ENCODE measurements around the gene CFP. TPM values are rescaled to one million over a fixed set of nuclear protein-coding genes. Genes with fewer than 3 reads are reported as not detected.

The CFP gene
- total and polyA plus RNA-seq, 2 donors (not counting 1 experiment from before 2014, with no cell fraction given), result 0.59 to 3.8 TPM

DNA sequence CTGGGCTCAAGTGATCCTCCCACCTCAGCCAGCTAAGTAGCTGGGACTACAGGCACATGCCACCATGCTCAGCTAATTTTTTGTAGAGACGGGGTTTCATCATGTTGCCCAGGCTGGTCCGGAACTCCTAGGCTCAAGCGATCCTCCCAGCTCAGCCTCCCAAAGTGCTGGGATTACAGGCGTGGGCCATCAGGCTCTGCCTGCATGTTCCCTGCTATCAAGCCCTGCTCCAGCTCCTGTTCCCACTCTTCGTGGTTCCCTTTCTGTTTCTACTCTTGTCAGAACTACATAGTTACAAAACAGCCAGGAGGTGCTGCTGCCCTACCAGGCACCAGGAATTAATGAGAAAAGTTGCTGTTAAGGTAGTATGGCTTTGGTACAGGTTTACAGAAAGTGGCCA lies 38.7 kb downstream of the CFP start:
- Histone ChIP-seq H3K9ac (ENCODE audit: low read length) (no peak overlapping the region), H3K9me3 (ENCODE audit: control extremely low read depth in 1 of 3, control insufficient read depth in 2 of 3, insufficient read depth in 1 of 3, low read length in 2 of 3) (no peaks in the 10 kb centered on the region), H3K4me3 (ENCODE audit: control extremely low read depth in 1 of 5, extremely low read depth in 1 of 5, insufficient read depth in 1 of 5, low read depth in 2 of 5, low read length in 4 of 5) (no peak overlapping the region), H3K4me1 (ENCODE audit: control insufficient read depth in 2 of 2, insufficient read depth in 2 of 2, low read length in 2 of 2) (no peaks in the 10 kb centered on the region), H4K20me1 (ENCODE audit: control insufficient read depth, insufficient read depth, low read length, poor library complexity, severe bottlenecking) (no peaks in the 10 kb centered on the region), H3K36me3 (replicated peaks in 1 of 2; ENCODE audit: control extremely low read depth in 1 of 2, control insufficient read depth in 1 of 2, extremely low read depth in 1 of 2, insufficient read depth in 2 of 2, low read length in 1 of 2) (no peaks in the 10 kb centered on the region), H3K27me3 (replicated peaks in 1 of 4; ENCODE audit: control extremely low read depth in 1 of 4, control insufficient read depth in 3 of 4, insufficient read depth in 4 of 4, low read length in 3 of 4) (no peaks in the 10 kb centered on the region), H2AFZ (ENCODE audit: insufficient read depth, low read depth, low read length, poor library complexity, severe bottlenecking) (no peak overlapping the region), H3K27ac (ENCODE audit: low read length in 2 of 2) (no peak overlapping the region), H3K4me2 (replicated peaks; ENCODE audit: low read depth, low read length, poor library complexity, severe bottlenecking) (no peak overlapping the region), H3K79me2 (ENCODE audit: control insufficient read depth, insufficient read depth, low read length) (no peaks in the 10 kb centered on the region)
- intact Hi-C loops (cut with micrococcal nuclease), result no loop called here
- ATAC-seq (ENCODE audit: low read depth), result no peak
- 86% methylated on average over 5 of the region's 5 CpGs for WGBS (ENCODE audit: insufficient coverage)
- TF ChIP-seq, protein P1, sequence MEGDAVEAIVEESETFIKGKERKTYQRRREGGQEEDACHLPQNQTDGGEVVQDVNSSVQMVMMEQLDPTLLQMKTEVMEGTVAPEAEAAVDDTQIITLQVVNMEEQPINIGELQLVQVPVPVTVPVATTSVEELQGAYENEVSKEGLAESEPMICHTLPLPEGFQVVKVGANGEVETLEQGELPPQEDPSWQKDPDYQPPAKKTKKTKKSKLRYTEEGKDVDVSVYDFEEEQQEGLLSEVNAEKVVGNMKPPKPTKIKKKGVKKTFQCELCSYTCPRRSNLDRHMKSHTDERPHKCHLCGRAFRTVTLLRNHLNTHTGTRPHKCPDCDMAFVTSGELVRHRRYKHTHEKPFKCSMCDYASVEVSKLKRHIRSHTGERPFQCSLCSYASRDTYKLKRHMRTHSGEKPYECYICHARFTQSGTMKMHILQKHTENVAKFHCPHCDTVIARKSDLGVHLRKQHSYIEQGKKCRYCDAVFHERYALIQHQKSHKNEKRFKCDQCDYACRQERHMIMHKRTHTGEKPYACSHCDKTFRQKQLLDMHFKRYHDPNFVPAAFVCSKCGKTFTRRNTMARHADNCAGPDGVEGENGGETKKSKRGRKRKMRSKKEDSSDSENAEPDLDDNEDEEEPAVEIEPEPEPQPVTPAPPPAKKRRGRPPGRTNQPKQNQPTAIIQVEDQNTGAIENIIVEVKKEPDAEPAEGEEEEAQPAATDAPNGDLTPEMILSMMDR (IDR thresholded peaks at IDR 0.05), result no peak
- no peak for TF ChIP-seq EZH2 (IDR thresholded peaks at IDR 0.05; ENCODE audit: borderline replicate concordance, insufficient read depth, low read depth, low read length, poor library complexity, severe bottlenecking)
- no peaks in the 10 kb centered on the region for H3K4me1 Mint-ChIP-seq
- H3K4me3 Mint-ChIP-seq, result no peak overlapping the region
- ChIA-PET CTCF (no interaction called here), POLR2A (no interaction called here)
- DNase-seq, result no peak
- H3K27me3 Mint-ChIP-seq, result no peaks in the 10 kb centered on the region
- H3K9me3 Mint-ChIP-seq (ENCODE audit: insufficient read depth), result no peaks in the 10 kb centered on the region
- H3K27ac Mint-ChIP-seq, result no peak overlapping the region

DNA sequence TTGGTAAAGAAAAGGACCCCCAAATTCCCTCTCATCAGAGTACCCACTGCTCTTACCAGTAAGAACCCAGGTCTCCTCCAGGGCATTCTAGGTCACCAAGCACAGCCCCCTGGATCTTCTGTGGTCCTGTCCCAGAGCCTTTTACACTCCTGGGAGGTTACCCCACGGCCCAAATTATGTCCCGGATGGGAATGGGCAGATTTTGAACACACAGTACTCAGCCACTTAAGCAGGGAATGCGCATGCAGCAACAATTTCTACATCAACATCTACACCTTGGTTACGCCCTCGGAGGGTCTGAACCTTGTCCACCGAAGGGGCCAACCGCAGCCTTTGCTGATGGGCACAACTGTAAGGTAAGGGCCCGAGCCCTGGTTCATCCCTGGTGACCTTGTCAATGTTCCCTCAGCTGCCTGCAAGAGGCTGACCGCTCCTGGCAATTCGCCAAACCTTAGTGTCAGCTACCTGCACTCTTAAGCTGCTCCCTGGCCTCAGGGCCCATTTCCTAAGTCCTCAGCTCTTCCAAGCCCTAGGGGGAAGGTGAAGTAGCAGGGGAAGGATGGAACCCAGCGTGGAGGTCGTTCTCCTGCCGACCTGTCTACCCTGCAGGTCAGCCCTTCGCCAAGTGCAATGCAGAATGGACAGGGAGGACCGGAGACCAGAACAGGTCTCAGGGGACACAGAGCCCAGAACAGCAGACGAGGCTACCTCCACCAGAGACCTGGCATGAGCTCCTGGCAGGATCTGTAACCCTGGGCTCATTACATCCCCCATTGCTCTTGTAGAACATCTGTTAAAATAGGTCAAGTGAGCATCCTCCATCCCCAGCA lies 41.6 kb downstream of the CFP start:
- Histone ChIP-seq H4K20me1 (ENCODE audit: control insufficient read depth, insufficient read depth, low read length, poor library complexity, severe bottlenecking) (no peaks in the 10 kb centered on the region), H3K27ac (ENCODE audit: low read length in 2 of 2) (no peak overlapping the region), H3K9me3 (ENCODE audit: control extremely low read depth in 1 of 3, control insufficient read depth in 2 of 3, insufficient read depth in 1 of 3, low read length in 2 of 3) (no peaks in the 10 kb centered on the region), H3K4me3 (ENCODE audit: control extremely low read depth in 1 of 5, extremely low read depth in 1 of 5, insufficient read depth in 1 of 5, low read depth in 2 of 5, low read length in 4 of 5) (no peak overlapping the region), H3K79me2 (ENCODE audit: control insufficient read depth, insufficient read depth, low read length) (no peaks in the 10 kb centered on the region), H3K27me3 (replicated peaks in 1 of 4; ENCODE audit: control extremely low read depth in 1 of 4, control insufficient read depth in 3 of 4, insufficient read depth in 4 of 4, low read length in 3 of 4) (no peaks in the 10 kb centered on the region), H3K4me1 (ENCODE audit: control insufficient read depth in 2 of 2, insufficient read depth in 2 of 2, low read length in 2 of 2) (no peaks in the 10 kb centered on the region), H3K9ac (ENCODE audit: low read length) (no peak overlapping the region), H3K36me3 (replicated peaks in 1 of 2; ENCODE audit: control extremely low read depth in 1 of 2, control insufficient read depth in 1 of 2, extremely low read depth in 1 of 2, insufficient read depth in 2 of 2, low read length in 1 of 2) (no peaks in the 10 kb centered on the region), H3K4me2 (replicated peaks; ENCODE audit: low read depth, low read length, poor library complexity, severe bottlenecking) (no peak overlapping the region), H2AFZ (ENCODE audit: insufficient read depth, low read depth, low read length, poor library complexity, severe bottlenecking) (no peak overlapping the region)
- H3K4me1 Mint-ChIP-seq, result peaks cover 3% of the 10 kb centered on the region
- WGBS (ENCODE audit: insufficient coverage), result 88% methylated on average over 13 of the region's 16 CpGs
- no peak for DNase-seq
- no peak for ATAC-seq (ENCODE audit: low read depth)
- no peak overlapping the region for H3K27ac Mint-ChIP-seq
- intact Hi-C loops (cut with micrococcal nuclease), result no loop called here
- H3K4me3 Mint-ChIP-seq, result no peak overlapping the region
- ChIA-PET POLR2A (no interaction called here), CTCF (no interaction called here)
- H3K9me3 Mint-ChIP-seq (ENCODE audit: insufficient read depth), result no peaks in the 10 kb centered on the region
- TF ChIP-seq, protein P1 (IDR thresholded peaks at IDR 0.05), result no peak
- TF ChIP-seq EZH2 (IDR thresholded peaks at IDR 0.05; ENCODE audit: borderline replicate concordance, insufficient read depth, low read depth, low read length, poor library complexity, severe bottlenecking), result no peak
- H3K27me3 Mint-ChIP-seq, result no peaks in the 10 kb centered on the region

All from B cell (primary cell).